ELF-1 (cell line): ENCODE results near the gene HBA1.
"Not testable (repeated sequence)": the region's sequence is repeated elsewhere in the genome, so short reads cannot be mapped to it uniquely, and the experiment has no call there.

Experiments
- DNase-seq: peaks from one replicate; pipeline ENCODE4 v3.0.0-alpha.2; 2016; ENCODE audit warnings: low read depth, low spot score

HBA1 gene

DNA sequence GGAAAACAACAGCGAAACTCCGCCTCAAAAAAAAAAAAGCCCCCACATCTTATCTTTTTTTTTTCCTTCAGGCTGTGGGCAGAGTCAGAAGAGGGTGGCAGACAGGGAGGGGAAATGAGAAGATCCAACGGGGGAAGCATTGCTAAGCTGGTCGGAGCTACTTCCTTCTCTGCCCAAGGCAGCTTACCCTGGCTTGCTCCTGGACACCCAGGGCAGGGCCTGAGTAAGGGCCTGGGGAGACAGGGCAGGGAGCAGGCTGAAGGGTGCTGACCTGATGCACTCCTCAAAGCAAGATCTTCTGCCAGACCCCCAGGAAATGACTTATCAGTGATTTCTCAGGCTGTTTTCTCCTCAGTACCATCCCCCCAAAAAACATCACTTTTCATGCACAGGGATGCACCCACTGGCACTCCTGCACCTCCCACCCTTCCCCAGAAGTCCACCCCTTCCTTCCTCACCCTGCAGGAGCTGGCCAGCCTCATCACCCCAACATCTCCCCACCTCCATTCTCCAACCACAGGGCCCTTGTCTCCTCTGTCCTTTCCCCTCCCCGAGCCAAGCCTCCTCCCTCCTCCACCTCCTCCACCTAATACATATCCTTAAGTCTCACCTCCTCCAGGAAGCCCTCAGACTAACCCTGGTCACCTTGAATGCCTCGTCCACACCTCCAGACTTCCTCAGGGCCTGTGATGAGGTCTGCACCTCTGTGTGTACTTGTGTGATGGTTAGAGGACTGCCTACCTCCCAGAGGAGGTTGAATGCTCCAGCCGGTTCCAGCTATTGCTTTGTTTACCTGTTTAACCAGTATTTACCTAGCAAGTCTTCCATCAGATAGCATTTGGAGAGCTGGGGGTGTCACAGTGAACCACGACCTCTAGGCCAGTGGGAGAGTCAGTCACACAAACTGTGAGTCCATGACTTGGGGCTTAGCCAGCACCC is 1.2 kb upstream of the HBA1 start:
- DNase-seq = no peak

DNA sequence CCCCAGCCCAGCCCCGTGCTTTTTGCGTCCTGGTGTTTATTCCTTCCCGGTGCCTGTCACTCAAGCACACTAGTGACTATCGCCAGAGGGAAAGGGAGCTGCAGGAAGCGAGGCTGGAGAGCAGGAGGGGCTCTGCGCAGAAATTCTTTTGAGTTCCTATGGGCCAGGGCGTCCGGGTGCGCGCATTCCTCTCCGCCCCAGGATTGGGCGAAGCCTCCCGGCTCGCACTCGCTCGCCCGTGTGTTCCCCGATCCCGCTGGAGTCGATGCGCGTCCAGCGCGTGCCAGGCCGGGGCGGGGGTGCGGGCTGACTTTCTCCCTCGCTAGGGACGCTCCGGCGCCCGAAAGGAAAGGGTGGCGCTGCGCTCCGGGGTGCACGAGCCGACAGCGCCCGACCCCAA is 474 bp upstream of the HBA1 start:
- DNase-seq = not testable (repeated sequence)

DNA sequence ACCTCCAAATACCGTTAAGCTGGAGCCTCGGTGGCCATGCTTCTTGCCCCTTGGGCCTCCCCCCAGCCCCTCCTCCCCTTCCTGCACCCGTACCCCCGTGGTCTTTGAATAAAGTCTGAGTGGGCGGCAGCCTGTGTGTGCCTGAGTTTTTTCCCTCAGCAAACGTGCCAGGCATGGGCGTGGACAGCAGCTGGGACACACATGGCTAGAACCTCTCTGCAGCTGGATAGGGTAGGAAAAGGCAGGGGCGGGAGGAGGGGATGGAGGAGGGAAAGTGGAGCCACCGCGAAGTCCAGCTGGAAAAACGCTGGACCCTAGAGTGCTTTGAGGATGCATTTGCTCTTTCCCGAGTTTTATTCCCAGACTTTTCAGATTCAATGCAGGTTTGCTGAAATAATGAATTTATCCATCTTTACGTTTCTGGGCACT is 928 bp downstream of the HBA1 start:
- DNase-seq = no peak

DNA sequence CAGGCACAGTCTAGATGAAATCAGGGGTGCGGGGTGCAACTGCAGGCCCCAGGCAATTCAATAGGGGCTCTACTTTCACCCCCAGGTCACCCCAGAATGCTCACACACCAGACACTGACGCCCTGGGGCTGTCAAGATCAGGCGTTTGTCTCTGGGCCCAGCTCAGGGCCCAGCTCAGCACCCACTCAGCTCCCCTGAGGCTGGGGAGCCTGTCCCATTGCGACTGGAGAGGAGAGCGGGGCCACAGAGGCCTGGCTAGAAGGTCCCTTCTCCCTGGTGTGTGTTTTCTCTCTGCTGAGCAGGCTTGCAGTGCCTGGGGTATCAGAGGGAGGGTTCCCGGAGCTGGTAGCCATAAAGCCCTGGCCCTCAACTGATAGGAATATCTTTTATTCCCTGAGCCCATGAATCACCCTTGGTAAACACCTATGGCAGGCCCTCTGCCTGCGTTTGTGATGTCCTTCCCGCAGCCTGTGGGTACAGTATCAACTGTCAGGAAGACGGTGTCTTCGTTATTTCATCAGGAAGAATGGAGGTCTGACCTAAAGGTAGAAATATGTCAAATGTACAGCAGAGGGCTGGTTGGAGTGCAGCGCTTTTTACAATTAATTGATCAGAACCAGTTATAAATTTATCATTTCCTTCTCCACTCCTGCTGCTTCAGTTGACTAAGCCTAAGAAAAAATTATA is 1.6 kb downstream of the HBA1 start:
- DNase-seq = no peak

DNA sequence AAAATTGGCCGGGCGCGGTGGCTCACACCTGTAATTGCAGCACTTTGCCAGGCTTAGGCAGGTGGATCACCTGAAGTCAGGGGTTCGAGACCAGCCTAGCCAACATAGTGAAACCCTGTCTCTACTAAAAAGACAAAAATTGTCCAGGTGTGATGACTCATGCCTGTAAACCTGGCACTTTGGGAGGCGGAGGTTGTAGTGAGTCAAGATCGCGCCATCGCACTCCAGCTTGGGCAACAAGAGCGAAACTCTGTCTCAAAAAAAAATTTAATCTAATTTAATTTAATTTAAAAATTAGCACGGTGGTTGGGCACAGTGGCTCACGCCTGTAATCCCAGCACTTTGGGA is 2.2 kb downstream of the HBA1 start:
- no peak for DNase-seq

DNA sequence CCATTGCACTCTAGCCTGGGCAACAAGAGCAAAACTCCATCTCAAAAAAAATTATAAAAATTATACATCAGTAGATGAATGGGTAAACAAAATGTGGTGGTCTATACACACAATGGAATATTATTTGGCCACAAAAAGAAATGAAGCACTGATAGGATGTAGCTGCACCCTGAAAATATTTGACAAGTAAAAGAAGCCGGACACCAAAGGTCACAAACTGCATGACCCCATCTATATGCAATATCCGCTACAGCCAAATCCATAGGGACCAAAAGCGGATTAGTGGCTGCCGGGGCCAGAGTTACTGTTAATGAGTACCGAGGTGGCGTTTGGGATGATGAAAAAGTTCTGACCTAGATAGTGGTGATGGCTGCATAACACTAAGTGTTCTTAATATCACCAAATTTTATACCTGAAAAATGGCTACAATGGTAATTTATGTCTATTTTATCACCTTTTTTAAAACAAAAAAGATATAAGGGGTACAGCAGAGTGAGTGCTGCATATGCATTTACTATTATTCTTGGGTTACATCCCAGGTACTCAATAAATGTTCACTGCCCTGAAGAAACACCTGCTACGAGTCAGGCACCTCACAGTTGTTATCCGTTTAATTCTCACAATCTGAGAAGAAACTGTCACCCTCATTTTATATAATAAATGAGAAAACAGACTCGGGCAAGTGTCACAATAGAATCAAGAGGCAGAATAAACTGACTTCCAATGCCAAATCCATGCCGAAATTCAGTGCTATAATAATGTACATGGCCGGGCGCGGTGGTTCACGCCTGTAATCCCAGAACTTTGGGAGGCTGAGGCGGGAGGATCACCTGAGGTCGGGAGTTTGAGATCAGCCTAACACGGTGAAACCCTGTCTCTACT is 3.0 kb downstream of the HBA1 start:
- DNase-seq = no peak

DNA sequence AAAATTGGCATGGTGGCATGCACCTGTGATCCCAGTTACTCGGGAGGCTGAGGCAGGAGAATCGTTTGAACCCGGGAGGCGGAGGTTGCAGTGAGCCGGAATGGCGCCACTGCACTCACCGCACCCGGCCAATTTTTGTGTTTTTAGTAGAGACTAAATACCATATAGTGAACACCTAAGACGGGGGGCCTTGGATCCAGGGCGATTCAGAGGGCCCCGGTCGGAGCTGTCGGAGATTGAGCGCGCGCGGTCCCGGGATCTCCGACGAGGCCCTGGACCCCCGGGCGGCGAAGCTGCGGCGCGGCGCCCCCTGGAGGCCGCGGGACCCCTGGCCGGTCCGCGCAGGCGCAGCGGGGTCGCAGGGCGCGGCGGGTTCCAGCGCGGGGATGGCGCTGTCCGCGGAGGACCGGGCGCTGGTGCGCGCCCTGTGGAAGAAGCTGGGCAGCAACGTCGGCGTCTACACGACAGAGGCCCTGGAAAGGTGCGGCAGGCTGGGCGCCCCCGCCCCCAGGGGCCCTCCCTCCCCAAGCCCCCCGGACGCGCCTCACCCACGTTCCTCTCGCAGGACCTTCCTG is 3.7 kb downstream of the HBA1 start, which contains the start of gene HBQ1:
TSS of gene HBQ1 (plus strand) at position 359 of the 575 bp plus-strand sequence. CDS start at position 387, 28 bp downstream.
- DNase-seq = peak; percentile 39

DNA sequence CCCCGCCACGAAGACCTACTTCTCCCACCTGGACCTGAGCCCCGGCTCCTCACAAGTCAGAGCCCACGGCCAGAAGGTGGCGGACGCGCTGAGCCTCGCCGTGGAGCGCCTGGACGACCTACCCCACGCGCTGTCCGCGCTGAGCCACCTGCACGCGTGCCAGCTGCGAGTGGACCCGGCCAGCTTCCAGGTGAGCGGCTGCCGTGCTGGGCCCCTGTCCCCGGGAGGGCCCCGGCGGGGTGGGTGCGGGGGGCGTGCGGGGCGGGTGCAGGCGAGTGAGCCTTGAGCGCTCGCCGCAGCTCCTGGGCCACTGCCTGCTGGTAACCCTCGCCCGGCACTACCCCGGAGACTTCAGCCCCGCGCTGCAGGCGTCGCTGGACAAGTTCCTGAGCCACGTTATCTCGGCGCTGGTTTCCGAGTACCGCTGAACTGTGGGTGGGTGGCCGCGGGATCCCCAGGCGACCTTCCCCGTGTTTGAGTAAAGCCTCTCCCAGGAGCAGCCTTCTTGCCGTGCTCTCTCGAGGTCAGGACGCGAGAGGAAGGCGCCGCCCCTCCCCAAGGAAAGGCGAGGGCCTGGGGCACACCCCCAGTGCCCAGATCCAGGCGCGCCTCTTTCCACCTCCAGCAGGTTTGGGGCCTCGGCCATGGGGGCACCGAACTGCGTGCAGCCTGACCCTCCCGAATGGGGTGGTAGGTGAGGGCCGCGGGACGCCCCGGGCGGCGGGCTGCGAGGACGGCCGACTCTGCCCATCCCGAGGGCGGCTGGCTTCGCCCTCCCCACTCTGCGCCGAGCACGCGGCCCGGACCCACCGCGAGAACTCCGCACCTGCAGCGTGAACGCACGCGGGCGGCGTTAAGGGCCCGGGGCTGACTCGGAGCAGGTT is 4.4 kb downstream of the HBA1 start:
- peak; percentile 90 for DNase-seq

DNA sequence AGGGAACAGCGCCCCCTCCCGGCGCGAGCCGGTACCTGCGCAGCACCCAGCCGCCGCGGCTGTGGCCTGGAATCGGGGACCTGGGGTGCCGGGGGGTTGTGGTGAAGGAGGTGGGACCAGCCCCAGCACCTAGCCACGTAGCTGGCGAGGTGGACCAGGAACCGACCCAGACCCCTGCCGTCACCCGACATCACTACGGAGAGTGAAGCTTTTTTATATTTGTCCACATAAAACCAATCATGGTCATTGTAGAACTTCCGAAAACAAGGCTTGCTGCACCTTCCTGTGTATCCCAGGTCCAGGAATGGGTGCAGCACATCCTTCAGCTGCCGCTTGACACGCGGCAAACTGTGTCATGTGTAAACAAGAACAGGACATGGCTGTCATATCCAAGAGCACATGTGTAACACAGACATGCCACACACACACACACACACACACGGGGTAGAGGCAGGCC is 5.1 kb downstream of the HBA1 start:
- DNase-seq = no peak

DNA sequence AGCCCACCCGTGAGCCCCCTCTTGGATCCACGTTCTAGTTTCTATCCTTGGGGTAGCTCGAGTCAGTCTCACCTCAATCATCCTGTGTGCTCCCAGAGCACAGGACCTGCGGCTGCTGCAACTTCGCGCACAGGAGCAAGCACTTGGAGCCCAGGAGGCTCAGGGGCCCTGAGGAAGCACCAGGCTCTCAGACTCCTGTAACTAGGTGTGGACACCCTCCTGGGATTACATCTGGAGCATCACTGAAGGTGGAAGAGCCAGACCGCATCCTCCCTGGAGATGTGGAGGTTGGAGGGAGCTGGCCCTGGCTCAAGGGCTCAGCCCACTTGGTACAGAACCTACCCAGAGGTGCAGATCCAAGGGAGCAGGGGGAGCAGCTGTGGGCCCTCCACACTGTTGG is 6.5 kb downstream of the HBA1 start:
- no peak for DNase-seq

DNA sequence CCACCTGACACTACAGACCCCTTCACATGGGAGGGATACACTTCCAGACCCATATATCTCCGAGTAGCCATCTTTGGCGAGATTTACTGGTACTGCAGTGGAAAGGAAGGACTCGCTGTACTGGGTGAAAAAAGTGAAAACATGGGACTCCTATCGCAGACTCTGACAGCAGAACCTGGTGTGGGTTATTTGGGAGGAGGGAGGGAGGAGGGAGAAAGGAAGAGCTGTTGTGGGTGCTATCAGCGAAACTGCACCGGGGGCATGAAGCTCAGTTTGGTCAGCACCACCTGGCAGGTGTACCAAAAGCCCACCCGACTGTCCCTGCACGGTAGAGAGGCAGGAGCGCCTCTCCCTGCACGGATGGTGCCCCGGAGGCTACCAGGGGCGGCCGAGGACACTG is 8.7 kb downstream of the HBA1 start:
- DNase-seq = no peak

DNA sequence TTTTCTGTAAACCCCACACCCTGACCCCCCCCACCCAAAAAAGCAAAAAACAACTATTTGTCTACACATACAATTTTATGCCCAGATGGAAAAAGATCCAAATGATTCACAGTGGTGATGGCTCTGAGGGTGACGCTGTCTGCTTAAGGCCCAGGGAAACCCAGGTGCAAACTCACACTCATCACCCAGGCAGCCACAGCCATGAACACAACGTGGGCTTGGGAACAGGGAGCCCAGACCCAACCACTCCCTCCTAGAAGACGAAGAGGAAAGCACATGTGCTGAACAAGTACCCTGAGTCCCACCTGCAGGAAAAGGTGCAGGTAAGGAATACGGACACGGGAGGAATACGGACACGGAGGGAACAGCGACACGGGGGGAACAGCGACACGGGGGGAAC is 9.2 kb downstream of the HBA1 start:
- no peak for DNase-seq

DNA sequence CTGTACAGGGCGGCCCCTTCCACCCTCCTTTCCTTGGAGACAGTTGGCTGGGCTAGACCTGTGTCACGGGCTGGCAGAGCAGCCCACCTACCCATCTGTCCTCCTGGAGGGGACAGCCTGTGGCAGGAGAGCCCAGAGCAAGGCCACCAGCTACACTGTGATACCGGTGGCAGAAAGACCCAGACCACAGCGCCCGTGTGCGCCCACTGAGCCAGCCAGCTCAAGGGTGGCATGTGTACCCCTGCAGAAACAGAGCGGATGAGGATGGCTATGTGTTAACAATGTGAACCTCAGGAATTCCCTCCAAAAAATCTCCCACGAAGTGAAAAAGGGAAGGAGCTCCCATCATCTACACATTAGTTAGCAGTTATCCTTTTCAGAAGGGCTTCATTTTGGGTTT is 10.8 kb downstream of the HBA1 start:
- no peak for DNase-seq

DNA sequence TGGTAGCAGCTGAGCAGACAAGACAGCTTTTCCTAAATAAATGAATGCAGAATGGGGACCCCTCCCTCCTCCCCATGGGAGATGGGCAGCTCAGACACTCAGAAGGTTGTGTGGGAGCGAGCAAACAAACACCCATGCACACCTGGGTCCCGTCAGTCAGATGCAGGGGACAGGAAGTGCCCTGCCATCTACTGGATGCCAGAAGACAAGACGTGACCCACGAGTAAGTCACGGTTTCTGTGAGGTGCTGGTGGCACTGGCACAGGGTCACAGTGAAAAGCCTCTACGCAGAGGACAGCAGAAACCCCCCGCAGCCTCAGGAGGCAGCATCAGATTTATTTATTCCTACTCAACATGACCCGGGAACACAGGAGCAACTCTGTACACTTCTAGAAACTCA is 12.2 kb downstream of the HBA1 start:
- no peak for DNase-seq

DNA sequence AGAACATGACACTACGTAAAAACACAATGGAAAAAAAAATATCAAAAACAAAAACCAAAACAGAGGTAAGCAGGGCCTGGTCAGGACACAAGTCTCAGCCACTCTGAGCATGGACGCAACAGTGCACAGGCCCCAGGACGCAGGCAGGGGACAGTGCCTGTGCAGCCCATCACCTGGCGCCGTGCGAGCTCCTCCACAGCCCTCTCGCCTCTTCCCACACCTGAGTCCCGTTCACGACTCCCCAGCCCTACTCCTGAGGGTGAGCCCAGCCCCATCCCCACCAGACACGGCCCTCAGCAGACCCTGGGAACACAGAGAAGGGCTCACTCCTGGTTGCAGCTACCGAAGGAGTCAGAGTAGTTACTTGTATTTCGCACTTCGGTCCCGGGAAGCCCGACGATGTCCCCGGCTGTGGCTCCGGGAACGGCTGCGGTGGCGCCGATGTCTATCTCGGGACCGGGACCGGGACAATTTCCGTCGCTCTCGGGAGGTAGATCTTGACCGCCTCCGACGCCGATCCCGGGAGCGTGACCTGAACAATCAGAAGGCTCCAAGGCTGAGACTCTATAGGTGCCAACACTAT is 13.2 kb downstream of the HBA1 start:
- no peak for DNase-seq

DNA sequence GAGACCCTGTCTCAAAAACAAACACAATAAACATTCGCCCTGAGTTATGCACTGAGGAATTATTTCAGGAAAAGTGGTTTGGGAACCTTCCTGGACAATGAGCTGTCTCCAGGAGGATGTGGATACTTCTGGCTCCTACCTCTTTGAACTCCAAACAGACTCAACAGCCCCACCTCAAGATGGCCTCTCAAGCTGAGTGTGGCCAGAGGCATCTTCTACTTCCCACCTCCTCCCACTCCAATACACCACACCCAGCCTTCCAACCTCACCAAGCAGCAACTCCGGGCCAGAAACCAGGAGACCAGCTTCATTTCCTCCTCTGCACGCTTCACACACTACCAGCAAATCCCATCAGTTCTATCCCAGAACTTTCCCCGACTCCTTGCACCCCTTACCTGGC is 15.4 kb downstream of the HBA1 start:
- no peak for DNase-seq

DNA sequence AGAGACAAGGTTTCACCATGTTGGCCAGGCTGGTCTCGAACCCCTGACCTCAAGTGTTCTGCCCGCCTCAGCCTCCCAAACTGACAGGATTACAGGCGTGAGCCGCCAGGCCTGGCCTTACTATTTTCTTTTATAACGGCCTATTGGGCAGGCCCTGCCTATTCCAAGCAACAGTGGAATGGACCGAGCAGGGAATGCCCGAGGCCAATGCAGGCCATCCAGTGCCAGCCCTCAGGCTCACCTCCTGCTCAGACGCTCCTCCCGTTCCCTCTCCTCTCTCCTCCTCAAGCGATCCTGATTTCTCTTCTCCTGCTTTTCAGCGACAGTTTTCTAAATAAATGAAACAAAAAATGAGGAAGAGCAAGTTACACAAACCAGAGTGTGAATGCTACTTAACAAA is 16.2 kb downstream of the HBA1 start:
- DNase-seq = no peak

DNA sequence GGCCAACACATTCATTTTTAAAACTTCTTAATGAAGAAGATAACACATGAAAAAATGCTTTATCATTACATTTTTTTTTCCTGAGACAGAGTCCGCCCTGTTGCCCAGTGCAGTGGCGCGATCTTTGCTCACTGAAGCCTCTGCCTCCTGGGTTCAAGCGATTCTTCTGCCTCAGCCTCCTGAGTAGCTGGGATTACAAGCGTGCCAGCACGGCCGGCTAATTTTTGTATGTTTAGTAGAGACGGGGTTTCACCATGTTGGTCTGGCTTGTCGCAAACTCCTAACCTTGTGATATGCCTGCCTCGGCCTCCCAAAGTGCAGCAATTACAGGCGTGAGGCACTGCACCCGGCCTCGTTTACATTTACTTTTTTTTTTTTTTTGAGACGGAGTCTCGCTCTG is 17.0 kb downstream of the HBA1 start:
- no peak for DNase-seq

DNA sequence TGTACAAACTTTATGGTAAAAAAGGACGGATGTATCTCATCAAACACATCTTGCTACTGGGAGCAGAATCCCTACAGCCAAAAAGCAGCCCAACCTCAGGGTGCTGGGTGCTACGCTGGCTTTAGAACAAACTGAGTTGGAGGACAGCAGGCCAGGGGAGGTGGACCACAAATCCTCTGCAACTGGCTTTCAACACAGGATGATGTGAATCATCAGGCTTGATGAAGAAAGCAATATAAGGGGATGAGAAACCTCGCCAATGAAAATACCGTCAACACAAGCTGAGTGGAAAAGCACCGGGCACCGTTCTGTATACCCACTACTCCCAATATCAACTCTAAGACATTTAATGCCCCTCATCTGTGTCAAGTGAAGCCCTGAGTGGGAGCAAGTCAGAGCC is 18.0 kb downstream of the HBA1 start:
- DNase-seq = no peak

DNA sequence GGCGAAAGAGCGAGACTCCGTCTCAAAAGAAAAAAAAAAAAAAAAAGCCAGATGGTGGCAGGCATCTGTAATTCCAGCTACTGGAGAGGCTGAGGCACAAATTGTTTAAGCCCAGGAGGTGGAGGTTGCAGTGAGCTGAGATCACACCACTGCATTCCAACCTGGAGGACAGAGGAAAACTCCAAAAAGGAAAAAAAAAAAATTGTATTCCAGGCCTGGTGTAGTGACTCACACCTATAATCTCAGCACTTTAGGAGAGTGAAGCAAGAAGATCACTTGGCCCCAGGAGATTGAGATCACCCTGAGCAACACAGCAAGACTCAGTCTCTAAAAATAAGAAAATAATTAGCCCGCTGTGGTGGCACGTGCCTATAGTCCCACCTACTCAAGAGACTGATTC is 23.9 kb downstream of the HBA1 start:
- DNase-seq = peak; percentile 59
